Measurements from ENCODE around the gene PEDS1. TPM values are rescaled to one million over a fixed set of nuclear protein-coding genes. Genes with fewer than 3 reads are reported as not detected.
"Not testable (repeated sequence)": the region's sequence is repeated elsewhere in the genome, so short reads cannot be mapped to it uniquely, and the experiment has no call there.

PEDS1 gene
- total and polyA plus RNA-seq, 2 experiments from 2014 or later = 53.9 to 55.7 TPM

GRCh38 chr20:50141018-50141675 lies 12.4 kb downstream of the PEDS1 start:
- Histone ChIP-seq H3K27ac (no peak overlapping the region), H3K36me3 (ENCODE audit: low read depth) (peaks cover 11% of the 10 kb centered on the region), H3K9ac (no peak overlapping the region), H3K4me3 (no peak overlapping the region), H3K9me2 (ENCODE audit: insufficient read depth) (no peaks in the 10 kb centered on the region), H3K4me1 (ENCODE audit: insufficient read depth) (peaks cover 36% of the 10 kb centered on the region), H2AFZ (no peak overlapping the region), H3K79me2 (ENCODE audit: insufficient read depth) (peaks cover 88% of the 10 kb centered on the region), H3K27me3 (replicated peaks; ENCODE audit: insufficient read depth) (no peaks in the 10 kb centered on the region), H3F3A (ENCODE audit: insufficient read depth) (peaks cover 27% of the 10 kb centered on the region), H3K9me3 (ENCODE audit: low read depth) (no peaks in the 10 kb centered on the region), H4K20me1 (ENCODE audit: insufficient read depth) (no peaks in the 10 kb centered on the region), H3K4me2 (ENCODE audit: unreplicated experiment) (peak overlapping the region; percentile 8)
- WGBS, 2 experiments (ENCODE audit: low coverage in 1 of 2, low lambda C conversion rate in 2 of 2, missing lambda C conversion rate in 2 of 2) = 94 to 100% methylated on average over 6 of the region's 6 CpGs
- DNase-seq = no peak
- in situ Hi-C loops (cut with MboI) = no loop called here
- TF ChIP-seq EZH2phosphoT487 (IDR thresholded peaks at IDR 0.05; ENCODE audit: insufficient read depth, low read depth) = no peak
- no peak for TF ChIP-seq EZH2 (IDR thresholded peaks at IDR 0.05; ENCODE audit: insufficient read depth, poor library complexity, severe bottlenecking)

- H3K36me3 ChIP-seq (ENCODE audit: low read depth) = peaks cover 16% of the 10 kb centered on the region
- no peaks in the 10 kb centered on the region for H3K9me2 ChIP-seq (ENCODE audit: insufficient read depth)
- H3K9me3 ChIP-seq (ENCODE audit: low read depth) = no peaks in the 10 kb centered on the region
- in situ Hi-C loops (cut with MboI) = no loop called here
- DNase-seq = no peak
- peaks cover 36% of the 10 kb centered on the region for H3K4me1 ChIP-seq (ENCODE audit: insufficient read depth)
- TF ChIP-seq EZH2phosphoT487 (IDR thresholded peaks at IDR 0.05; ENCODE audit: insufficient read depth, low read depth) (no peak), EZH2 (IDR thresholded peaks at IDR 0.05; ENCODE audit: insufficient read depth, poor library complexity, severe bottlenecking) (no peak)
- H3K27ac ChIP-seq = no peak overlapping the region
- H3K4me3 ChIP-seq = no peak overlapping the region
- H4K20me1 ChIP-seq (ENCODE audit: insufficient read depth) = no peaks in the 10 kb centered on the region
- H3K79me2 ChIP-seq (ENCODE audit: insufficient read depth) = peaks cover 88% of the 10 kb centered on the region
- H3K4me2 ChIP-seq (ENCODE audit: unreplicated experiment) = no peak overlapping the region
- no peak overlapping the region for H2AFZ ChIP-seq
- H3F3A ChIP-seq (ENCODE audit: insufficient read depth) = peaks cover 21% of the 10 kb centered on the region
- no peaks in the 10 kb centered on the region for H3K27me3 ChIP-seq (replicated peaks; ENCODE audit: insufficient read depth)
- 94 to 95% methylated on average over 11 of the region's 11 CpGs for WGBS, 2 experiments (ENCODE audit: low coverage in 1 of 2, low lambda C conversion rate in 2 of 2, missing lambda C conversion rate in 2 of 2)
- H3K9ac ChIP-seq = no peak overlapping the region
Observed at GRCh38 chr20:50140339-50140859, 13.1 kb downstream of the PEDS1 start.

GRCh38 chr20:50138479-50139393 lies 14.8 kb downstream of the PEDS1 start:
- H3K9ac ChIP-seq = no peak overlapping the region
- no peak overlapping the region for H2AFZ ChIP-seq
- no peaks in the 10 kb centered on the region for H3K9me3 ChIP-seq (ENCODE audit: low read depth)
- in situ Hi-C loops (cut with MboI) = no loop called here
- H4K20me1 ChIP-seq (ENCODE audit: insufficient read depth) = no peaks in the 10 kb centered on the region
- 85 to 90% methylated on average over 29 of the region's 29 CpGs for whole genome bisulfite sequencing, 2 experiments (ENCODE audit: low coverage in 1 of 2, low lambda C conversion rate in 2 of 2, missing lambda C conversion rate in 2 of 2)
- H3K4me1 ChIP-seq (ENCODE audit: insufficient read depth) = peaks cover 26% of the 10 kb centered on the region
- no peaks in the 10 kb centered on the region for H3K9me2 ChIP-seq (ENCODE audit: insufficient read depth)
- H3K4me3 ChIP-seq = no peak overlapping the region
- no peak overlapping the region for H3K4me2 ChIP-seq (ENCODE audit: unreplicated experiment)
- DNase-seq = no peak
- peaks cover 99% of the 10 kb centered on the region for H3K79me2 ChIP-seq (ENCODE audit: insufficient read depth)
- no peaks in the 10 kb centered on the region for H3K27me3 ChIP-seq (replicated peaks; ENCODE audit: insufficient read depth)
- TF ChIP-seq EZH2 (IDR thresholded peaks at IDR 0.05; ENCODE audit: insufficient read depth, poor library complexity, severe bottlenecking) (no peak), EZH2phosphoT487 (IDR thresholded peaks at IDR 0.05; ENCODE audit: insufficient read depth, low read depth) (no peak)
- H3K27ac ChIP-seq = no peak overlapping the region
- peaks cover 16% of the 10 kb centered on the region for H3K36me3 ChIP-seq (ENCODE audit: low read depth)
- peaks cover 8% of the 10 kb centered on the region for H3F3A ChIP-seq (ENCODE audit: insufficient read depth)

- Histone ChIP-seq H3K4me1 (ENCODE audit: insufficient read depth) (peaks cover 24% of the 10 kb centered on the region), H3K4me3 (no peak overlapping the region), H3K27ac (peak overlapping the region; percentile 57; the same call in 1 of the 2 replicates), H2AFZ (no peak overlapping the region), H3K9ac (no peak overlapping the region), H3K9me3 (ENCODE audit: low read depth) (no peaks in the 10 kb centered on the region), H3K79me2 (ENCODE audit: insufficient read depth) (peaks cover 99% of the 10 kb centered on the region), H4K20me1 (ENCODE audit: insufficient read depth) (no peaks in the 10 kb centered on the region), H3K9me2 (ENCODE audit: insufficient read depth) (no peaks in the 10 kb centered on the region), H3F3A (ENCODE audit: insufficient read depth) (0 out of 2 replicates have a peak, but pooled peaks cover 1% of the 10 kb centered on the region), H3K4me2 (ENCODE audit: unreplicated experiment) (no peak overlapping the region), H3K36me3 (ENCODE audit: low read depth) (peaks cover 13% of the 10 kb centered on the region), H3K27me3 (replicated peaks; ENCODE audit: insufficient read depth) (no peaks in the 10 kb centered on the region)
- DNase-seq = no peak
- WGBS, 2 experiments (ENCODE audit: low coverage in 1 of 2, low lambda C conversion rate in 2 of 2, missing lambda C conversion rate in 2 of 2) = 86 to 93% methylated on average over 5 of the region's 5 CpGs
- in situ Hi-C loops (cut with MboI) = no loop called here
- TF ChIP-seq EZH2 (IDR thresholded peaks at IDR 0.05; ENCODE audit: insufficient read depth, poor library complexity, severe bottlenecking) (no peak), EZH2phosphoT487 (IDR thresholded peaks at IDR 0.05; ENCODE audit: insufficient read depth, low read depth) (no peak)
Observed at GRCh38 chr20:50138120-50138478, 15.4 kb downstream of the PEDS1 start.

- Histone ChIP-seq H3K4me1 (ENCODE audit: insufficient read depth) (peaks cover 24% of the 10 kb centered on the region), H3K27ac (peak overlapping the region; percentile 57), H3K79me2 (ENCODE audit: insufficient read depth) (peaks cover 99% of the 10 kb centered on the region)
- H3K36me3 ChIP-seq (ENCODE audit: low read depth); H3K9me2 ChIP-seq (ENCODE audit: insufficient read depth); H4K20me1 ChIP-seq (ENCODE audit: insufficient read depth); H2AFZ ChIP-seq; H3K27me3 ChIP-seq (replicated peaks; ENCODE audit: insufficient read depth); in situ Hi-C loops (cut with MboI); H3K9me3 ChIP-seq (ENCODE audit: low read depth); H3K4me3 ChIP-seq; H3K4me2 ChIP-seq (ENCODE audit: unreplicated experiment); H3K9ac ChIP-seq; DNase-seq; H3F3A ChIP-seq (ENCODE audit: insufficient read depth): not testable (repeated sequence)
- 79 to 81% methylated on average over 13 of the region's 13 CpGs for WGBS, 2 experiments (ENCODE audit: low coverage in 1 of 2, low lambda C conversion rate in 2 of 2, missing lambda C conversion rate in 2 of 2)
Observed at GRCh38 chr20:50137702-50138101, 15.8 kb downstream of the PEDS1 start.
